GM12873 (cell line): ENCODE measurements around the gene NT5M.

Experiments used
- TF ChIP-seq, protein P1 (sequence below): IDR thresholded peaks from 2 replicates; pipeline ENCODE4 v1.5.1; 2012; ENCODE audit warnings: low read depth, mild to moderate bottlenecking, moderate library complexity, low read length, control low read depth; ENCODE audit not compliant: insufficient read depth; ENCODE audit errors: missing control alignments

The NT5M gene

DNA sequence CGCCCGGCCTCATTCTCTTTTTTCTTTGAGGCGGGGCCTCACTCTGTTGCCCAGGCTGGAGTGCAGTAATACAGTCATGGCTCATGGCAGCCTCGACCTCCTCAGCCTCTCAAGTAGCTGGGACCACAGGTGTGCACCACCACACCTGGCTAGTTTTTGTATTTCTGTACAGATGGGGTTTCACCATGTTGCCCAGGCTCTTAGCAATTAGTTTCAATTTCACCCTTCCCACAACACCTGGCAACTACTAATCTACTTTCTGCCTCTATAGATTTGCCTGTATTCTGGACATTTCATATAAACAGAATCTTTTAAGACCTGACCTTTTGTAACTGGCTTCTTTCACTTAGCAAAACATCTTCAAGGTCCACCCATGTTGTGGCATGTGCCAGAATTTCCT lies 8.0 kb upstream of the NT5M start:
- TF ChIP-seq, protein P1, sequence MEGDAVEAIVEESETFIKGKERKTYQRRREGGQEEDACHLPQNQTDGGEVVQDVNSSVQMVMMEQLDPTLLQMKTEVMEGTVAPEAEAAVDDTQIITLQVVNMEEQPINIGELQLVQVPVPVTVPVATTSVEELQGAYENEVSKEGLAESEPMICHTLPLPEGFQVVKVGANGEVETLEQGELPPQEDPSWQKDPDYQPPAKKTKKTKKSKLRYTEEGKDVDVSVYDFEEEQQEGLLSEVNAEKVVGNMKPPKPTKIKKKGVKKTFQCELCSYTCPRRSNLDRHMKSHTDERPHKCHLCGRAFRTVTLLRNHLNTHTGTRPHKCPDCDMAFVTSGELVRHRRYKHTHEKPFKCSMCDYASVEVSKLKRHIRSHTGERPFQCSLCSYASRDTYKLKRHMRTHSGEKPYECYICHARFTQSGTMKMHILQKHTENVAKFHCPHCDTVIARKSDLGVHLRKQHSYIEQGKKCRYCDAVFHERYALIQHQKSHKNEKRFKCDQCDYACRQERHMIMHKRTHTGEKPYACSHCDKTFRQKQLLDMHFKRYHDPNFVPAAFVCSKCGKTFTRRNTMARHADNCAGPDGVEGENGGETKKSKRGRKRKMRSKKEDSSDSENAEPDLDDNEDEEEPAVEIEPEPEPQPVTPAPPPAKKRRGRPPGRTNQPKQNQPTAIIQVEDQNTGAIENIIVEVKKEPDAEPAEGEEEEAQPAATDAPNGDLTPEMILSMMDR = no peak

- TF ChIP-seq, protein P1 = no peak
Observed at GRCh38 chr17:17297217-17297616, 6.0 kb upstream of the NT5M start.

GRCh38 chr17:17298108-17298507 lies 5.1 kb upstream of the NT5M start:
- TF ChIP-seq, protein P1 = no peak

- TF ChIP-seq, protein P1 = no peak
Observed at GRCh38 chr17:17300624-17301568, 2.3 kb upstream of the NT5M start.

DNA sequence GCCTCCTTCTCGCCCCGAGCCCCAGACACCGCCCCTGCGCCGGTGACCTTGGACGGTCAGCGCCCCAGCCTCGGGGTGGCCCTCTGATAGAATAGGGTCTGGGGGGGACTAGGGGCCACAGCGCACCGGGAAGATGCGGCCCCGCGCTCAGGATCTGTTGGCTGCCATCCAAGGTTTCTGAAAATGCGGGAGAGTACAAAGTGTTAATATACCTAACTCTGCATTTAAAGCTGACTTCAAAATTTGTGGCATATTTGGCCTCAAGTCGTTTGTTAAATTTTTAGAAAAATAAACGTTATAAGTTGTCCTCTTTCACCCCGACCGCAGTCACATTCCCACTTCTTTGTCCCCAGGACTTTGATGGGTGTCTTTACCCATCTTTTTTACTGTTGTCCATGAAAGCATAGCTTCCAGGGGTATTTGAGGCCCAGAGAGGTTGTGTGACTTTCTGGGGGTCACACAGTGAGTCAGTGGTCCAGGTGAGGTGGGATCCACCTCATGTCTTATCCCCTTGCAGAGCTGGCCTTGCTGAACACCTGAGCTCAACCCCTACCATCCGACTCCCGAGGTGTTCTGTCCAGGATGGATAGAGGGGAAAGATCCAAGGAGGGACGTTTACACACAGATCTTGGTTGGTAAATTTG lies 796 bp downstream of the NT5M start:
- TF ChIP-seq, protein P1 = no peak

DNA sequence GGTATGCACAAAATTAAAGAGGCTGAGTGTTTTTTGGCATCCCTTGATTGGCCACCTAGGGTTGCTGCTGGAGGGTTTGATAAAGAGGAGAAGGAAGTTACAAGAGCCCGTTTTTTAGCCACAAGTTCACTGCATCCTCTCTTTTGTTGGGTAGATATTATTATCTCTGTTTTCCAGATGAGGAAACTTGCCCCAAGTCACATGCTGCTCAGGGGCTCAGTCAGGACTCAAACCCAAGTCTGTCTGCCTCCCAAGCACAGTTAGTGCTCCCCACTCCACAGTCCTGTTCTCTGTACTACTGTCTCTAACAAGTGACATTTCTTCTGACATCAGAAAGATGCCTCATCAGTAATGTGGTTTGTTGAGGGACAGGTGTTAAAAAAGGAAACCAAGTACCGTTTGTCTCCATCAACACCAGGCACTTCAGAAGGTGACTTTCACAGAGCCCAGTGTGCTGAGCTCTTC lies 1.4 kb downstream of the NT5M start:
- TF ChIP-seq, protein P1 = no peak

DNA sequence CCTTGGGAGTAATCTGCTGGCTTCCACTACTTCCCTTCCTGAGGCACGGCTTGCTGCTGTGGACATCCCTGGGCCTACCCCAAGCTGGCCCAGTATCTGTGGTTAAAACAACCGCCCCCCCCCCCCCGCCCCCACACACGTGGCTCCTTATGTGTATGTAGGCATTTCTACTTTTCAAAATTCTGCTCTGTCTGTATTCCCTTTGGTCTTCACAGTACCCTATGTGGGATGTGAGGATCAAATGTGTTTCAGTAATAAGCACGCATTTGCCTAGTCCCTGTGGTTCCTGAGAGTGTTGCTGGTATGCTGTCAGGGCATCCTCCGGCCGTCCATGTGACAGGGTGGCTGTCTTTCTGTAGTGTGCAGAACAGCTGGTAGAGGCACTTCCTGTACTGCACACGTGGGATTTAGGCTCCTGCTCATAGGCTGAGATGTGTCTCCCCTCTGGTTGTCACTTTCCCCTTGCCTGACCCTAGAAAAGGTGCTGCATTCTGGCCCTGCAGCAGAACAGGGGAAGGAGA lies 2.2 kb downstream of the NT5M start:
- TF ChIP-seq, protein P1 = no peak
